PC-9 (cell line): Measurements from ENCODE around the gene DGKE.

ENCODE experiments used
- CTCF ChIP-seq: fragments of 200-600 bp; sonication (generic); conservative IDR thresholded peaks from 2 replicates; pipeline ENCODE4 v1.6.1; 2017; ENCODE audit warnings: mixed run types, antibody characterized with exemption, mild to moderate bottlenecking, moderate library complexity
- EZH2 ChIP-seq: fragments of 200-600 bp; sonication (generic); IDR thresholded peaks from 2 replicates; pipeline ENCODE4 v1.8.0; 2017; ENCODE audit warnings: antibody characterized with exemption, low read depth

GRCh38 chr17:56850591-56850990 lies 16.6 kb downstream of the DGKE start:
- TF ChIP-seq CTCF (no peak), EZH2 (no peak)
